BE2C (cell line): Measurements from ENCODE around the gene PIGX.

Experiments
- DNase-seq: peaks from one replicate; pipeline ENCODE4 v3.0.0-alpha.2; 2020
- H3K27me3 ChIP-seq: fragments of 250-450 bp; sonication (Bioruptor Pico); 2 replicates; pipeline ENCODE4 v1.5.1; 2020; ENCODE audit warnings: mild to moderate bottlenecking
- H3K36me3 ChIP-seq: fragments of 250-450 bp; sonication (Bioruptor Pico); 2 replicates; pipeline ENCODE4 v1.5.1; 2020; ENCODE audit warnings: mild to moderate bottlenecking
- H3K4me1 ChIP-seq: fragments of 250-450 bp; sonication (Bioruptor Pico); 2 replicates; pipeline ENCODE4 v1.5.1; 2020
- H3K4me3 ChIP-seq: 2 replicates; pipeline ENCODE4 v1.5.1; 2011; ENCODE audit warnings: low read depth, low read length
- H3K9me3 ChIP-seq: fragments of 250-450 bp; sonication (Bioruptor Pico); 2 replicates; pipeline ENCODE4 v1.5.1; 2020
- CTCF ChIP-seq: IDR thresholded peaks from 2 replicates; pipeline ENCODE4 v1.5.1; 2012; ENCODE audit warnings: mild to moderate bottlenecking, low read depth, low read length

The PIGX gene

GRCh38 chr3:196765454-196765853, 53.3 kb downstream of the PIGX start:
- peaks cover 8% of the 10 kb centered on the region; the same call in 1 of the 2 replicates for H3K36me3 ChIP-seq
- H3K9me3 ChIP-seq, result no peaks in the 10 kb centered on the region; the same call in none of the 2 replicates
- no peak overlapping the region for H3K4me3 ChIP-seq
- no peak for DNase-seq
- no peak for TF ChIP-seq CTCF
- no peaks in the 10 kb centered on the region for H3K27me3 ChIP-seq
- no peaks in the 10 kb centered on the region for H3K4me1 ChIP-seq

DNA sequence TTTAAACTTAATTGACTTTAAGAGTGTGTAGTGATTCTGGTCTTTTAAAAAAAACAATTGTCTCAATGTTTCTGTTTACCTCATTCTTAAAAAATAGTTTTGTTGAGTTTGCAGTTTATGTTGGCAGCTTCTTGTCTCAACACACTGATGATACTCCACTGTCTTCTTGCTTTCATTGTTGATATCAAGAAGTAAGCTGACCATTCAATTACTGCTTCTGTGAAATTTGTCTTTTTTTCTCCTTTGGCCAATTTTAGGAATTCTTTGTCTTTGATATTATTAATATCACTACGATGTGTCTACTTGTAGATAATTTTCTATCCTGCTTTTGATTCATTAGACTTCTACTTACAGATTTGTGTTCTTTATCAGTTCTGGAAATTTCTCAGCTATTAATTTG, 58.9 kb downstream of the PIGX start:
- no peak for DNase-seq
- no peak overlapping the region for H3K4me3 ChIP-seq
- H3K4me1 ChIP-seq, result peaks cover 6% of the 10 kb centered on the region
- H3K9me3 ChIP-seq, result no peaks in the 10 kb centered on the region; the same call in none of the 2 replicates
- no peaks in the 10 kb centered on the region for H3K27me3 ChIP-seq
- peaks cover 9% of the 10 kb centered on the region for H3K36me3 ChIP-seq
- no peak for TF ChIP-seq CTCF

- Histone ChIP-seq H3K4me1 (peaks cover 6% of the 10 kb centered on the region), H3K36me3 (peaks cover 9% of the 10 kb centered on the region), H3K4me3 (no peak overlapping the region), H3K9me3 (no peaks in the 10 kb centered on the region; the same call in none of the 2 replicates), H3K27me3 (no peaks in the 10 kb centered on the region)
- no peak for DNase-seq
- TF ChIP-seq CTCF, result no peak
Measured at GRCh38 chr3:196772102-196772501, 59.9 kb downstream of the PIGX start.

DNA sequence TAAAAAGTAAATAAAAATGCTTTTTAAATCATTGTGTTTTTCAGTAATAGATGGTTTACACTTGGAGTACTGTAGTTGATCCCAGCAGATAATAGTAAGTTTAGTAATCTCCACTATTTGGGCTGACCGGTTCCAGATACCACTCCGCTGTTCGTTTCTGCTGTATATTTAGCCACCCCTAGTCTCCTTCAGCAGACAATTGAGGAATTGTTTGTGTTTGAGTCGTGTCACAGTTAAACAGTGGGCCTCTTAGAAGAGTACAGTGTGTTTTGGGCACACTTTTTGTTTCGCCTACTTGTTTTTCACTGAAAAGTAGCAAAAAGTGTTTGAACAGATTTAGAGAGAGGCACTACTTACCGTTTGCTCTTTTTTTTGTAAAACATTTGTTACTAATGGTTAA, 60.7 kb downstream of the PIGX start:
- TF ChIP-seq CTCF, result no peak
- Histone ChIP-seq H3K4me3 (no peak overlapping the region), H3K27me3 (no peaks in the 10 kb centered on the region), H3K36me3 (peaks cover 9% of the 10 kb centered on the region), H3K4me1 (peaks cover 6% of the 10 kb centered on the region), H3K9me3 (no peaks in the 10 kb centered on the region; the same call in 1 of the 2 replicates)
- no peak for DNase-seq

DNA sequence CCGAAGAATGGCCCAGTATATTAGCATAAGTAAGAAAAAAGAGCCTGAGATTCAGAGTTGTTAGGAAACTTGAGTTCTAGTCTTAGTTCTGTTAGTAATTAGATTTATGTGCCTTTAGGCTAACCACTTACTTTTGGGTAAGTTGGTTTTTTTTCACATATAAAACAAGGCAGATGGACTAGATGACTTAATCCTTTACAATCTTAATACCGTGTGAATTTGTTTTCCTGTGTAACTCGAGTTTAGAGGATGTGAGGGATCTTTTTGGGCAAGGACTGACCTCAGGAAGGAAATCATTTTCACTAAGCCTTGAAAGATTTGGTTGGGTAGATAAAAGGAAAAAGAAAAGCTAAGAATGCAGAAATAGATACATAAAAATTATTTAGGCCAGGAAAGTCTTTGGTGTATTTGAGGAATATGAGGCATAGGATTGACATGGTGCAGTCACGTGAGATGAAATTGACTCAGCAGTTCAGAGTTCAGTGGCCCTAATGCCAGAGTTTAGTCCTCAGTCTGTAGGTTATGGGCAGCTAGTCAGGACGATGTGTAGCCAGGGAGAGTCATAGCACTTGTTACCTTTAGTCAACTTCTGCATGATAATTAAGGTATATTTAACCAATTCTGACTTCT, 62.1 kb downstream of the PIGX start:
- Histone ChIP-seq H3K27me3 (no peaks in the 10 kb centered on the region), H3K36me3 (peaks cover 8% of the 10 kb centered on the region), H3K4me3 (no peak overlapping the region), H3K9me3 (no peaks in the 10 kb centered on the region; the same call in 1 of the 2 replicates), H3K4me1 (peaks cover 9% of the 10 kb centered on the region)
- no peak for TF ChIP-seq CTCF
- no peak for DNase-seq

- no peaks in the 10 kb centered on the region for H3K9me3 ChIP-seq
Measured at GRCh38 chr3:196774848-196775422, 62.8 kb downstream of the PIGX start.

More at GRCh38 chr3:196774848-196775422, 62.8 kb downstream of the PIGX start:
- peaks cover 8% of the 10 kb centered on the region for H3K36me3 ChIP-seq
- H3K27me3 ChIP-seq, result no peaks in the 10 kb centered on the region
- no peak for TF ChIP-seq CTCF
- no peak overlapping the region for H3K4me3 ChIP-seq
- DNase-seq, result no peak
- H3K4me1 ChIP-seq, result peaks cover 9% of the 10 kb centered on the region
